Spleen (tissue), 11 donors: ENCODE measurements around the gene CPSF4. TPM values are rescaled to one million over a fixed set of nuclear protein-coding genes. Genes with fewer than 3 reads are reported as not detected.
A peak's percentile ranks its signal among the peaks of the same experiment; 100 is the strongest.

Source experiments
- DNase-seq: peaks from one replicate; pipeline ENCODE4 v3.0.0-alpha.2; 2020
- H3K27ac ChIP-seq, 8 donors: fragments of 200-600 bp; sonication (generic) in 7 of 8; 1 replicate in 4 of 8; 2 replicates in 4 of 8; pipeline versions ENCODE4 v1.5.0 to v1.8.0; 2016 to 2021; ENCODE audit warnings: inconsistent platforms in 4 of 8, mild to moderate bottlenecking in 4 of 8, moderate library complexity in 1 of 8
- H3K27me3 ChIP-seq, 7 donors: fragments of 200-600 bp; sonication (generic) in 6 of 7; replicated peaks in 1 of 7; 1 replicate in 4 of 7; 2 replicates in 3 of 7; pipeline versions ENCODE4 v1.5.0 to v1.8.0; 2016 to 2021; ENCODE audit warnings: inconsistent platforms in 3 of 7, mild to moderate bottlenecking in 1 of 7
- H3K36me3 ChIP-seq, 6 donors: fragments of 200-600 bp; sonication (generic) in 5 of 6; 1 replicate in 4 of 6; 2 replicates in 2 of 6; pipeline versions ENCODE4 v1.5.0 to v1.8.0; 2016 to 2021; ENCODE audit warnings: inconsistent platforms in 2 of 6
- H3K4me1 ChIP-seq, 6 donors: fragments of 200-600 bp; sonication (generic) in 5 of 6; 1 replicate in 3 of 6; 2 replicates in 3 of 6; pipeline versions ENCODE4 v1.5.0 to v1.8.0; 2016 to 2021; ENCODE audit warnings: inconsistent platforms in 3 of 6
- H3K4me3 ChIP-seq, 8 donors: fragments of 200-600 bp; sonication (generic) in 7 of 8; 1 replicate in 4 of 8; 2 replicates in 4 of 8; pipeline versions ENCODE4 v1.5.0 to v1.8.0; 2016 to 2021; ENCODE audit warnings: inconsistent platforms in 4 of 8, mild to moderate bottlenecking in 4 of 8, moderate library complexity in 2 of 8
- H3K9me3 ChIP-seq, 8 donors: fragments of 200-600 bp; sonication (generic) in 7 of 8; 1 replicate in 4 of 8; 2 replicates in 4 of 8; pipeline versions ENCODE4 v1.5.0 to v1.8.0; 2016 to 2021; ENCODE audit warnings: inconsistent platforms in 4 of 8
- CTCF ChIP-seq, 11 experiments: fragments of 200-600 bp in 7 of 11; fragments of 450-650 bp in 4 of 11; sonication (generic) in 4 of 11; IDR thresholded peaks in 8 of 11; conservative IDR thresholded peaks in 3 of 11; 1 replicate in 7 of 11; 2 replicates in 4 of 11; pipeline versions ENCODE4 v1.4.0 to v1.8.0; 2016 to 2021; ENCODE audit warnings: antibody characterized with exemption in 11 of 11, inconsistent platforms in 4 of 11, mild to moderate bottlenecking in 1 of 11
- POLR2A ChIP-seq, 3 donors: fragments of 450-650 bp; IDR thresholded peaks; one replicate each; pipeline ENCODE4 v1.5.1; 2017; ENCODE audit warnings: antibody characterized with exemption in 3 of 3, mild to moderate bottlenecking in 1 of 3
- POLR2AphosphoS5 ChIP-seq, 3 donors: sonication (generic); formaldehyde crosslinking; IDR thresholded peaks; one replicate each; pipeline ENCODE4 v1.5.1; 2017; ENCODE audit warnings: antibody characterized with exemption in 3 of 3
- WGBS, 5 donors: extraction: QIAGEN DNeasy Blood & Tissue Kit in 3 of 5; methylation state at CpG; one replicate each; pipeline versions ENCODE4 v1.1.5 to v1.1.7; 2013 to 2018; 5-methylcytosine and 5-hydroxymethylcytosine counted together
- intact Hi-C: fragments of 100-400 bp; cut with DNase I; formaldehyde crosslinking; loops from one replicate; pipeline ENCODE4 v1.15.0; 2023; ENCODE audit warnings: low total_unique reads
- polyA plus RNA-seq, 3 donors: library from polyadenylated mRNA; stranded (reverse); fragments of 200-250 nt; gene quantifications; one replicate each; pipeline ENCODE4 v1.2.1, GENCODE V29; 2013
- total RNA-seq, 7 donors: library from RNA; depleted of rRNA in 3 of 7; stranded (reverse); fragments of >200 nt in 3 of 7; fragmentation: NEBNext Ultra II Directional in 4 of 7; extraction: Animal tissue kit (Norgen Biotek cat#: 25700) in 4 of 7; gene quantifications; one replicate each; pipeline versions ENCODE4 v1.1.0 to v1.2.1, GENCODE V29; 2016 to 2021
- donor health status: healthy with polysubstance abuse.
- donor health status: DM: no; HTN: no; CAD: no; lungs with moderate emphysema.
- donor health status: DM: no; HTN: no; CAD: no.
- donor health status: Bipolar disorder and iron deficiency.
- donor health status: healthy.
- donor health status: DM: no; HTN: no; CAD: no.
- donor health status: DM: yes; HTN: yes; CAD: no.

Gene CPSF4
- total and polyA plus RNA-seq, 10 donors, result 28.7 to 49.6 (median 36.9) TPM

DNA sequence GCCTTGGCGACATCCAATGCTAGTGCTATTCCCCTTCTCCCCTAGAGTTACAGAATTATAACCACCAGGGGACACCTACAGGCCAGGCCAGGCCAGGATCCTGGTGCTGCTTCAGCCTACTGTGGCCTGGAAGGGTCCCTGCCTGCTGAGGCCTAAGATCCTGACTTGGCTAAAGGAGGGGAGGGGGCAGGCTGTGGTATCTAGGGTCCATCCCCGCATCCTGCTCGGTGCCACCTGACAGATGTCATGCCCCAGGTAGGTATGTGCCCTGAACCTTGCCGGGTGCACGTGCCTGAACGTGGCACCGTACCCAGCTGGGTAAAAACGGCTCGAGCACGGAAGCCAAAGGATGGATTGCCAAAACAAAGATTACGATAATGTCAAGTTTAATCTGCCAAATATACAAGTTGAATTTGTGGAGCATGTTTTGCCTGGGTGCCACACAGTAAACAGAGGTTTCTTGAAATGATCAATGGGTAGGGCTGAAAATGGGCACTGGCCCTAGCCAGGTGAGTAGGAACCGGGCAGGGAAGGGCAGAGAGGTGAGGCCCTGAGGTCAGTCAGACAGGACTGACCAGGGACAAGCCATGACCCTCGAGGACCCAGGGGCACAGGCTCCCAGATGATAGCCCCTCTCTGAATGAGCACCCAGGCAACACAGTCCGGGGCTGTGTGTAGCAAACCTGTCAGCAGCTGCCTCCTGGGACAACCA lies 43.0 kb upstream of the CPSF4 start:
- WGBS, 5 donors, result 88 to 94% (median 89%) methylated on average over 14 of the region's 14 CpGs
- H3K9me3 ChIP-seq, result no peaks in the 10 kb centered on the region
- no peak overlapping the region for H3K4me3 ChIP-seq
- no peak for DNase-seq
- peaks cover 16 to 55% (median 27%) of the 10 kb centered on the region in 6 donors for H3K4me1 ChIP-seq
- TF ChIP-seq POLR2AphosphoS5 (IDR thresholded peaks at IDR 0.05) (peak; percentile 54 to 75 (median 54)), POLR2A (IDR thresholded peaks at IDR 0.05) (no peak), CTCF (IDR thresholded peaks at IDR 0.05 in 8 of 11, conservative IDR thresholded peaks at IDR 0.05 in 3 of 11) (no peak)
- H3K36me3 ChIP-seq, result peaks cover 0 to 100% (median 89%) of the 10 kb centered on the region in 6 donors
- H3K27ac ChIP-seq, result no peak overlapping the region
- H3K27me3 ChIP-seq, result no peaks in the 10 kb centered on the region
- intact Hi-C loops, result no loop called here

GRCh38 chr7:99396418-99397296 lies 42.1 kb upstream of the CPSF4 start:
- TF ChIP-seq CTCF (IDR thresholded peaks at IDR 0.05 in 8 of 11, conservative IDR thresholded peaks at IDR 0.05 in 3 of 11), result no peak
- peak in 1 of 3 donors; percentile 70 for TF ChIP-seq POLR2AphosphoS5 (IDR thresholded peaks at IDR 0.05)
- Histone ChIP-seq H3K27ac (peak overlapping the region in 2 of 8 donors; percentile 29 to 60), H3K27me3 (no peaks in the 10 kb centered on the region), H3K36me3 (peaks cover 0 to 100% (median 90%) of the 10 kb centered on the region in 6 donors), H3K4me1 (peaks cover 16 to 47% (median 24%) of the 10 kb centered on the region in 6 donors), H3K4me3 (no peak overlapping the region), H3K9me3 (no peaks in the 10 kb centered on the region)
- 77 to 84% (median 83%) methylated on average over 17 to 21 of the region's 21 CpGs for WGBS, 5 donors
- intact Hi-C loops, result no loop called here
- DNase-seq, result no peak

DNA sequence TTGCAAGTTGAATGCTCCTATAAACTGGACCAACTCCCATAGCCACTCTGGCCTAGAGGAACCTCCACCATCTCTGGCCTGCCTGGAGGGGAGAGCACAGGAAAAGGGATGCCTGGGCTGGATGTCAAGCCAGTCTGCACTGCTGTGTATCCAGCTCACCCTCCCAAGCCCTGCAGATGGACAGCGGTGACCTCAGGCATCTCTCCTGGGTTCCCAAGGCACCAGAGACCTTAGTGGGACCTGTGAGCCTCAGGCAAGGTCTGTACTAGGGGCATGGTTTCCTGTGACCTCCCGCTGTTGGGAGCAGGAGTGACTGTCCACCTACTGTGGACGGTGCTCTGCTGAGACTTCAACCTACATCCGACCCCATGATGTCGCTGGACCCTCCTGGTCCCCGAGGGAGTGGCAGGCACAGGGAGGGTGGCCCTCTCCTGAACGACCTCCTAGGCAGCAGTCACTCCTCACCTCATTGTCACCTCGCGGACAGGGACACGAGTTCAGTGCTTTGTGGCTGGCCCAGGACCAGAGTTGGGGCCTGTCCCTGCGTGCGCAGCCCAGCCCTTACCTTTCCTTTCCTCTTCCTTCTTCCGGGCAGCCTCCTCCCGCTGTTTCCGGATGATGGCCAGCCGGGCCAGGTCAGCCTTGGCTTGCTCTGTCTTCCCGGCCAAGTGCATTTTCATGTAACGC lies 41.3 kb upstream of the CPSF4 start:
- intact Hi-C loops, result no loop called here
- DNase-seq, result no peak
- H3K27ac ChIP-seq, result peak overlapping the region in 2 of 8 donors; percentile 29 to 60
- H3K27me3 ChIP-seq, result no peaks in the 10 kb centered on the region
- peaks cover 0 to 100% (median 92%) of the 10 kb centered on the region in 6 donors for H3K36me3 ChIP-seq
- 81 to 90% (median 84%) methylated on average over 15 to 18 of the region's 18 CpGs for WGBS, 5 donors
- H3K4me3 ChIP-seq, result no peak overlapping the region
- TF ChIP-seq POLR2A (IDR thresholded peaks at IDR 0.05) (no peak), POLR2AphosphoS5 (IDR thresholded peaks at IDR 0.05) (peak; percentile 44 to 86 (median 68)), CTCF (IDR thresholded peaks at IDR 0.05 in 8 of 11, conservative IDR thresholded peaks at IDR 0.05 in 3 of 11) (no peak)
- H3K4me1 ChIP-seq, result peaks cover 11 to 39% (median 17%) of the 10 kb centered on the region in 6 donors
- no peaks in the 10 kb centered on the region for H3K9me3 ChIP-seq
